Measurements from ENCODE around the gene F11.
"Not testable (repeated sequence)": the region's sequence is repeated elsewhere in the genome, so short reads cannot be mapped to it uniquely, and the experiment has no call there.

F11 gene

DNA sequence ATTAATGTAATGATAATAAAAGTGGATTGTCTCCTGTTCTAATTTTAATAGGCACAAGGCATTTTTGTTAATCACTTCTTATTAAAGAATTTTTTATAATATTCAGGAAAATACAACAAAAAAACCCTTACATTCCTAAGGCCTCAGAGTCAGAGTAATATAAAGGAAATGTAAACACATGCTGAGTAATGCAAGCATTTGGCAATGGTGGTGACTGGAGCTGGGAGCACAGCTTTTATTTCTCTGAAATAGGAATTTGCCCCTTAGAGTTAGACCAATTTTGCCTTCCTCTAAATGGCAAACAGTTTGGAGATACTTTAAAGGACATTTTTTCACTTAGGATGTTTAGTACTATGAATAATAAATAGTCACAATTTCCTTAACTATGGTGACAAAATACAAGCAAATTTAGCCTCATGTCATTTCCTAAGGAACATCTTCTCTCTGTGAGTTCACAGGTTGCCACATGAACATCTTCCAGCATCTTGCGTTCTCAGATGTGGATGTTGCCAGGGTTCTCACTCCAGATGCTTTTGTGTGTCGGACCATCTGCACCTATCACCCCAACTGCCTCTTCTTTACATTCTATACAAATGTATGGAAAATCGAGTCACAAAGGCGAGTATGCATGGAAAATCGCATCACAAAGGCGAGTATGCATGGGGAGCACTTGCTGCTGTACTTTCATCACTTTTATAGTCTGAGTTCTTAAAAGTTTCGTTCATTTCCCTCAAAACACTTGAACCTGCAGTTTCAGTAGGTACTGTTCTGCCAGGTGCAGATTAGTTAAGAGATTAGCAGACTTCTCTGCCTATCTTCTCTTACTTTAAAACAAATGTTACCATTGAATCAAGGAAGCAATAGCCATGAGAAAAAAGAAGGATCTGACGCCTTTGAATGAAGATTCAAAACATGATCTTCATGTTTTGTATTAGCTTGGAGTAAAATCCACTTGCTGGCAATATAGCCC is 15.9 kb upstream of the F11 start:
- no peak for DNase-seq (ENCODE audit: insufficient read length, low spot score)

DNA sequence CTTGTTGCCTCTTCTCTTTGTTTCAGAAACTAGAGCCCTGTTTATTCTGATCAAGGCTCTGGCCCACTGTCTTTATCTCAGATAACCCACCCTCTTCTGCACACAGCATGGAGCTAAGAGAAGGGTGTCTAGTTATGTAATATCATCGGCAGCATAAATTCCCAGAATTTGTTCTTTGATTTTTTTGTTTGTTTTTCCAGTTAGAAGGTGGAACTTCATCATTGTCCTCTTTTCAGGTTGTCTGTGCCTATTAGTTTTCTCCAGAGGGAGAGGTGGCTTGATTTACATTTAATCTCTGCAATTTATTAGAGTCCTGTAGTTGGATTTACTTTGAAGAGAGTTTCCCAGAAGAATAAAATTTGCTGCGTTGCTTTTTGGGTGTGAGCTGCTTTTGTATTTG is 15.2 kb upstream of the F11 start:
- no peak for TF ChIP-seq POU2F2 (IDR thresholded peaks at IDR 0.05; ENCODE audit: low read depth, low read length)
- TF ChIP-seq POLR2AphosphoS5 (IDR thresholded peaks at IDR 0.05; ENCODE audit: low read depth, low read length) = no peak
- TF ChIP-seq TAF1 (IDR thresholded peaks at IDR 0.05; ENCODE audit: low read depth, low read length) = no peak
- no peak for TF ChIP-seq SPI1 (IDR thresholded peaks at IDR 0.05; ENCODE audit: low read depth, low read length)
- no peak for TF ChIP-seq PAX5 (IDR thresholded peaks at IDR 0.05; ENCODE audit: insufficient read depth, low read length, severe bottlenecking)
- no peak for TF ChIP-seq POLR2A (IDR thresholded peaks at IDR 0.05; ENCODE audit: low read depth, low read length)
- FAIRE-seq (no peak), DNase-seq (ENCODE audit: insufficient read length, low spot score) (no peak)

More for the DNA sequence above, 15.9 kb upstream of the F11 start:
- TF ChIP-seq TAF1 (IDR thresholded peaks at IDR 0.05; ENCODE audit: low read depth, low read length) = no peak
- no peak for TF ChIP-seq POU2F2 (IDR thresholded peaks at IDR 0.05; ENCODE audit: low read depth, low read length)
- TF ChIP-seq POLR2AphosphoS5 (IDR thresholded peaks at IDR 0.05; ENCODE audit: low read depth, low read length) = no peak
- TF ChIP-seq POLR2A (IDR thresholded peaks at IDR 0.05; ENCODE audit: low read depth, low read length) = no peak
- TF ChIP-seq SPI1 (IDR thresholded peaks at IDR 0.05; ENCODE audit: low read depth, low read length) = no peak
- TF ChIP-seq PAX5 (IDR thresholded peaks at IDR 0.05; ENCODE audit: insufficient read depth, low read length, severe bottlenecking) = no peak
- FAIRE-seq = no peak

DNA sequence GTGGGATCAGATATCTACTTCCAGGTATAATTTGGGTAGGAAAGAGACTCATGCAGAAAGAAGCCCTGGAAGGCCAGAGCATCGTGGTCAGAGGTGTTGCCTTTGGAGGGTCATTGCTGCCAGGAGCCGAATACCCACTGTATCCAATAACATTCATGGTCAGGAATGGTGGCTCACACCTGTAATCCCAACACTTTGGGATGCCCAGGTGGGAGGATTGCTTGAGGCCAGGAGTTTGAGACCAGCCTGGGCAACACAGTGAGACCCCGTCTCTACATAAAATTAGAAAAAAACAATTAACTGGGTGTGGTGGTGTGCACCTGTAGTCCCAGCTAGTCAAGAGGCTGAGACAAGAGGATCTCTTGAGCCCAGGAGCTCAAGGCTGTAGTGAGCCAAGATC is 10.9 kb upstream of the F11 start:
- FAIRE-seq = no peak
- TF ChIP-seq POLR2AphosphoS5 (IDR thresholded peaks at IDR 0.05; ENCODE audit: low read depth, low read length) = no peak
- no peak for TF ChIP-seq POLR2A (IDR thresholded peaks at IDR 0.05; ENCODE audit: low read depth, low read length)
- no peak for TF ChIP-seq PAX5 (IDR thresholded peaks at IDR 0.05; ENCODE audit: insufficient read depth, low read length, severe bottlenecking)
- TF ChIP-seq TAF1 (IDR thresholded peaks at IDR 0.05; ENCODE audit: low read depth, low read length) = no peak
- TF ChIP-seq SPI1 (IDR thresholded peaks at IDR 0.05; ENCODE audit: low read depth, low read length) = no peak
- no peak for TF ChIP-seq POU2F2 (IDR thresholded peaks at IDR 0.05; ENCODE audit: low read depth, low read length)
- no peak for DNase-seq (ENCODE audit: insufficient read length, low spot score)

DNA sequence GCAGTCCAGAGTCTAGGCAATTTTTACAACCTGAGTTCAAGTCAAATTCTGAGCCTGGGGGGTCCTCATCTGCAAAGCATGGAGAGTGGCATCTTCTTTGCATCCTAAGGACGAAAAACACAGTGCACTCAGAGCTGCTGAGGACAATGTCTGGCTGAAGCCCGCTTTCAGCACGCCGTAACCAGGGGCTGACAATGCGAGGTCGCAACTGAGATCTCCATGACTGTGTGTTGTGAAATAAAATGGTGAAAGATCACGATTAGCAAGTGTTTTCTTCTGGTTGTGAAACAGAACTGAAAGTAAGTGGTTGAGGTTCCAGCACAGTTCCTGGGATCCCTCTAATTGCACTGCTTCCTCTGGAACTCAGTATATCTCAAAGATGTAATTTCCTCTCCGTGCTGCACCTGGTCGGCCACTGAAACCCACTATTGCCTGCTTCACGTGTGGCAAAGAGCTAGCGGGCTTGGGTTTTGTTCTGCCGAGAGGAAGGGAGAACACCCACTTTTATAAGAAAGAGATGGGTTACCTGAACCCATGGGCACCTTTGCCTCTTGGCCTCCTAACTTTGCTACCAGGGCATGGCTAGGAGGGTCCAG is 7.7 kb upstream of the F11 start:
- DNase-seq (ENCODE audit: insufficient read length, low spot score) (no peak), FAIRE-seq (no peak)
- TF ChIP-seq PAX5 (IDR thresholded peaks at IDR 0.05; ENCODE audit: insufficient read depth, low read length, severe bottlenecking) (no peak), SPI1 (IDR thresholded peaks at IDR 0.05; ENCODE audit: low read depth, low read length) (no peak), TAF1 (IDR thresholded peaks at IDR 0.05; ENCODE audit: low read depth, low read length) (no peak), POU2F2 (IDR thresholded peaks at IDR 0.05; ENCODE audit: low read depth, low read length) (no peak), POLR2AphosphoS5 (IDR thresholded peaks at IDR 0.05; ENCODE audit: low read depth, low read length) (no peak), POLR2A (IDR thresholded peaks at IDR 0.05; ENCODE audit: low read depth, low read length) (no peak)

DNA sequence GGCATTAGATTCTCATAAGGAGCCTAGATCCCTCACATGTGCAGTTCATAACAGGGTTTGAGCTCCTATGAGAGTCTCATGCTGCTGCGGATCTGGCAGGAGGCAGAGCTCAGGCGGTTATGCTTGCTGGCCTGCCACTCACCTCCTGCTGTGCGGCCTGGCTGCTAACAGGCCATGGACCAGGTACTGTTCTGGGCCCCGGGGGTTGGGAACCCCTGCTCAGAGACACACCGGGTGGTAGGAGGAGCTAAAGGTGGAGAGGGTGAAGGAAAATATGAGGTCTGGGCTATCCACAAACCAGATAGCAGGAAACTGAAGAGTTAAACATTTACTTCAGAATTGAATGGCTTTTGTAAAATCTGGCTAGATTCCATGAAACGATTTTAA is 5.9 kb upstream of the F11 start:
- DNase-seq (ENCODE audit: insufficient read length, low spot score) (no peak), FAIRE-seq (no peak)
- no peak for TF ChIP-seq PAX5 (IDR thresholded peaks at IDR 0.05; ENCODE audit: insufficient read depth, low read length, severe bottlenecking)

DNA sequence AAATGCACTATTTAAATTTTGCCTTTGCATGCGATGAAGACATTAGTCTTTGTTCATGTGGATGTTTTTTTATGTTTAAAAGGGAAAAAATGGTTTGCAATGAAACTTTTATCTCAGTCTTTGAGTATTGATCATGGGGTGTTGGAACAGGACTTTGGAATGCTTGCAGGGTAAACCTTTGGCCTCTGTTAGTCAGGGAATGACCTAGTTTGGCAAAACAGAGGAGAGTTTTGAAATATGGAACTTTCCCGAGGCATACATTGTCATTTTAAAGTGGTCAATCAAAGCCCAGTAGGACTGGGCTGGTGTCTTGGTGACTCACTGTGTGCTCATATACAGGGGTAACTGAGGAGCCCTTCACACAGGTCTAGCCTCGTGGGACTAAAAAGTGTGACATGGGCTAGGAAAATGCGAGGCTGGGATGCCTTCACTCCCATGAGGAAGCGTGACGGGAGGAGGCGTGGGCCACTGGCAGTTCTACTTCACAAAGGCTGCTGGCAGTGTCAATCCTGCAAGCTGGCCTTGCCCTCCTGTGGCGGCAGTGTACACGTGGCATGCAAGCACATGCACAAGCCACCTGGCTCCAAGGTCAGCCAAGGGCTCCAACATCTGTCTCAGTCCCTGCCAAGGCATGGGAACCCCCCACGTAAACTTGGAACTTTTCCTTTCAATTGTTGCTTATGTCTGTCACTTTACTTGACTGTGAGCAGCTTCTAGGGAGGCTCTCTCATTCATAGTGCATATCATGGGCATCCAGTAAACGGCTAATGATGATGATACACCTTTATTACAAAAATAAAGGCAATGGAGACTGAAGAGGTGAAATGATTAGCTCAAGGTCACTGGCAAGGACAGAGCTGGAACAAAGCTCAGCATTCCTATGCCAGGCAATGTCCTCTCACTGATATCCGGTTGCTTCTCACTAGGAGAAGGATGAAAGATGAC is 5.2 kb upstream of the F11 start:
- TF ChIP-seq POLR2A (IDR thresholded peaks at IDR 0.05; ENCODE audit: low read depth, low read length) (no peak), PAX5 (IDR thresholded peaks at IDR 0.05; ENCODE audit: insufficient read depth, low read length, severe bottlenecking) (no peak), POLR2AphosphoS5 (IDR thresholded peaks at IDR 0.05; ENCODE audit: low read depth, low read length) (no peak), SPI1 (IDR thresholded peaks at IDR 0.05; ENCODE audit: low read depth, low read length) (no peak), POU2F2 (IDR thresholded peaks at IDR 0.05; ENCODE audit: low read depth, low read length) (no peak), TAF1 (IDR thresholded peaks at IDR 0.05; ENCODE audit: low read depth, low read length) (no peak)

DNA sequence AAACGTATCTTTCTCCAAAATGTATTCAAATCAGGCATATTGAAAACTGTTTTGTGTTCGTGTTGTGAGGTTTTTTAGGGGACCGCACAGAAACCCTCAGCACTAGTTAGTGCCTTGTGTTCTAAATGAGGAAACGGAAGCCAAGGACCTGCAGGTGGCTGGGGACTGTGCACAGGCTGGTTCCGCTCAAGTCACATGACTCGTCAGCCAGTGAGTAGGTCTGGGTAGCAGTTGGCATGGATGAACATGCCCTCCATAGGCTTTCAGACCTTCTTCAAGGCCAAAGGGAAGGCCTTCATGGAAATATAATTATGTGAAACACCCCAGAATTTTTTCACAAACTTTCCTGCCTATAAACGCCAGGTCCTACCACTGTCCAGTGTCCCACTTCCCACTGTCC is 1.3 kb upstream of the F11 start:
- FAIRE-seq (no peak), DNase-seq (ENCODE audit: insufficient read length, low spot score) (no peak)
- no peak for TF ChIP-seq TAF1 (IDR thresholded peaks at IDR 0.05; ENCODE audit: low read depth, low read length)
- no peak for TF ChIP-seq SPI1 (IDR thresholded peaks at IDR 0.05; ENCODE audit: low read depth, low read length)
- no peak for TF ChIP-seq POLR2AphosphoS5 (IDR thresholded peaks at IDR 0.05; ENCODE audit: low read depth, low read length)
- no peak for TF ChIP-seq PAX5 (IDR thresholded peaks at IDR 0.05; ENCODE audit: insufficient read depth, low read length, severe bottlenecking)
- no peak for TF ChIP-seq POLR2A (IDR thresholded peaks at IDR 0.05; ENCODE audit: low read depth, low read length)
- TF ChIP-seq POU2F2 (IDR thresholded peaks at IDR 0.05; ENCODE audit: low read depth, low read length) = no peak

More for the DNA sequence above, 5.2 kb upstream of the F11 start:
- FAIRE-seq (no peak), DNase-seq (ENCODE audit: insufficient read length, low spot score) (no peak)

DNA sequence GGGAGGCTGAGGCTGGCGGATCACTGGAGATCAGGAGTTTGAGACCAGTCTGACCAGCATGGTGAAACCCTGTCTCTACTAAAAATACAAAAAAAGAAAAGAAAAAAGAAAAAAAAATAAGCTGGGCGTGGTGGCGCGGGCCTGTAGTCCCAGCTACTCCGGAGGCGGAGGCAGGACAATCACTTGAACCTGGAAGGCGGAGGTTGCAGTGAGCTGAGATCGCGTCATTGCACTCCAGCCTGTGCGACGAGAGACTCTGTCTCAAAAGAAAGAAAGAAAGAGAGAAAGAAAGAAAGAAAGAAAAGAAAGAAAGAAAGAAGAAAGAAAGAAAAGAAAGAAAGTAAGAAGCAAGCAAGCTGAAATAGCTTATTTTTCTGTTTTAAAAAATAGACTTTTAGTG is 739 bp upstream of the F11 start:
- not testable (repeated sequence) for DNase-seq (ENCODE audit: insufficient read length, low spot score); FAIRE-seq

DNA sequence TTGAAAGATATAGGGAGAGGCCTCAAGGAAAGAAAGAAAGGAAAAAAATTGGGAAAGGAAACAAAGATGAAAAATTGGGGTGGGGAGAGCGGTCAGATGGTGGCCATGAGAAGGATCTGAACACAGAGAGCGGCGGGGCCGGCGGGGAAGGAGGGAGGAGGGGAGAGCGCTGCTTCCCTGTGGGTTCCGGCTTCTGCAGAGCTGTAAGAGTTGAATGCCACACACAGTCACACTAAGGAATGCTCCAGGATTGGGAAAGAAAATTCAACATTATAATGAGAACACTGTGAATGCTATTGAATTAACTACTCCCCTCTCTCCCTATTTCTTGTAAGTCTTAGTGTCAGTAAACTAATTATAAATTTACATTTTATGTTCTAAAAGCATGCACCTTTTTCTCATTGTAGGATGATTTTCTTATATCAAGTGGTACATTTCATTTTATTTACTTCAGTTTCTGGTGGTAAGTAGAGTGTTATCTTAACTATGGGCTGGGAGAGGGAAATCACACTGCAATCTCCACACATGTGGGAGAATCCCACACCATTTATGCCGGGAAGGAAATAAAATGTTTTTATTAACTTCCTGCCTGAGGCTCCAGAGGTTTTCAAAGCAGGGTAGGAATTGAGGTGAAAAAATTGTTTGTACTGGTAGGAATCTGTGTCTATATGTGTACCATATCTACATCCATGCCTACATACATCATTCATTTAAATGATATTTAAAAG is 904 bp downstream of the F11 start:
- DNase-seq (ENCODE audit: insufficient read length, low spot score) = no peak
- FAIRE-seq = no peak
- no peak for TF ChIP-seq POU2F2 (IDR thresholded peaks at IDR 0.05; ENCODE audit: low read depth, low read length)
- TF ChIP-seq PAX5 (IDR thresholded peaks at IDR 0.05; ENCODE audit: insufficient read depth, low read length, severe bottlenecking) = no peak
- no peak for TF ChIP-seq POLR2A (IDR thresholded peaks at IDR 0.05; ENCODE audit: low read depth, low read length)
- TF ChIP-seq SPI1 (IDR thresholded peaks at IDR 0.05; ENCODE audit: low read depth, low read length) = no peak
- no peak for TF ChIP-seq TAF1 (IDR thresholded peaks at IDR 0.05; ENCODE audit: low read depth, low read length)
- no peak for TF ChIP-seq POLR2AphosphoS5 (IDR thresholded peaks at IDR 0.05; ENCODE audit: low read depth, low read length)

Measured in GM12891 (cell line).